ENCODE measurements around the gene PUM2. TPM values are rescaled to one million over a fixed set of nuclear protein-coding genes. Genes with fewer than 3 reads are reported as not detected.

The PUM2 gene
- total and polyA plus RNA-seq, 2 of the 13 experiments (the other 11 are each of a cell fraction or from before 2014, with no cell fraction given), result 69.6 to 69.8 TPM

DNA sequence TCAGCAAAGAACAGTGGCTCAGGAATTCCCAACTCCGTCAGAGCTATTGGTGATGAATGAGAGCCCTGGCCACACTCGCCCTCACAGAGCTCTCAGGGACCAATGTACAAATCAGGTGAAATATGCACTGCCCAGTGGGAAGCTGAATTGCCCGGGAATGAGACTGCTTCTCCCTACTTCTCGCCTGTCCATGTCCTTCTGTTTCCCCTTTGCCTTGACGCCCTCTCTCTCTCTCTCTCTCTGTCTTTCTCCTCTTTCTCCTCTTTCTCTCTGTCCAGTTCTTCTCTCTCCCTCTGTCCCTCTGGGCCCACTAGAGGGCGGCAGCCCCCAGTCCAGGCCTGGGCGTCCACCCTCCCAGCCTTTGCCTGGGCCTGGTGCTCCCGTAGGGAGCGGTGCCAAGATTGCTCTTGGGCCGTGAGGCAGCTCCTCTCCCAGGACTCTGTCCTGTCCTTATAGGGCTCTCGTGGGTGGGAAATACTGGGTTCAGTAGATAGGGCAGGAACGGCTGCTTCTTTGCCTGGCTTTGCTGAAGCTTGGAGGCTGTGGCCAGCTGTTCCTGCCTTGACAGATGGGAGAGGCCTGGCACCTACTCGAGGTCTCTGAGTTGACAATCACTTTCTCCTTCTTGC is 28.4 kb upstream of the PUM2 start (continued):
- TF ChIP-seq, protein P1, sequence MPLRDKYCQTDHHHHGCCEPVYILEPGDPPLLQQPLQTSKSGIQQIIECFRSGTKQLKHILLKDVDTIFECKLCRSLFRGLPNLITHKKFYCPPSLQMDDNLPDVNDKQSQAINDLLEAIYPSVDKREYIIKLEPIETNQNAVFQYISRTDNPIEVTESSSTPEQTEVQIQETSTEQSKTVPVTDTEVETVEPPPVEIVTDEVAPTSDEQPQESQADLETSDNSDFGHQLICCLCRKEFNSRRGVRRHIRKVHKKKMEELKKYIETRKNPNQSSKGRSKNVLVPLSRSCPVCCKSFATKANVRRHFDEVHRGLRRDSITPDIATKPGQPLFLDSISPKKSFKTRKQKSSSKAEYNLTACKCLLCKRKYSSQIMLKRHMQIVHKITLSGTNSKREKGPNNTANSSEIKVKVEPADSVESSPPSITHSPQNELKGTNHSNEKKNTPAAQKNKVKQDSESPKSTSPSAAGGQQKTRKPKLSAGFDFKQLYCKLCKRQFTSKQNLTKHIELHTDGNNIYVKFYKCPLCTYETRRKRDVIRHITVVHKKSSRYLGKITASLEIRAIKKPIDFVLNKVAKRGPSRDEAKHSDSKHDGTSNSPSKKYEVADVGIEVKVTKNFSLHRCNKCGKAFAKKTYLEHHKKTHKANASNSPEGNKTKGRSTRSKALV (CRISPR knock-in tag; IDR thresholded peaks at IDR 0.05), result no peak
- TF ChIP-seq, protein P2, sequence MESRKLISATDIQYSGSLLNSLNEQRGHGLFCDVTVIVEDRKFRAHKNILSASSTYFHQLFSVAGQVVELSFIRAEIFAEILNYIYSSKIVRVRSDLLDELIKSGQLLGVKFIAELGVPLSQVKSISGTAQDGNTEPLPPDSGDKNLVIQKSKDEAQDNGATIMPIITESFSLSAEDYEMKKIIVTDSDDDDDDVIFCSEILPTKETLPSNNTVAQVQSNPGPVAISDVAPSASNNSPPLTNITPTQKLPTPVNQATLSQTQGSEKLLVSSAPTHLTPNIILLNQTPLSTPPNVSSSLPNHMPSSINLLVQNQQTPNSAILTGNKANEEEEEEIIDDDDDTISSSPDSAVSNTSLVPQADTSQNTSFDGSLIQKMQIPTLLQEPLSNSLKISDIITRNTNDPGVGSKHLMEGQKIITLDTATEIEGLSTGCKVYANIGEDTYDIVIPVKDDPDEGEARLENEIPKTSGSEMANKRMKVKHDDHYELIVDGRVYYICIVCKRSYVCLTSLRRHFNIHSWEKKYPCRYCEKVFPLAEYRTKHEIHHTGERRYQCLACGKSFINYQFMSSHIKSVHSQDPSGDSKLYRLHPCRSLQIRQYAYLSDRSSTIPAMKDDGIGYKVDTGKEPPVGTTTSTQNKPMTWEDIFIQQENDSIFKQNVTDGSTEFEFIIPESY (CRISPR knock-in tag; IDR thresholded peaks at IDR 0.05), result no peak
- TF ChIP-seq ZNF207 (IDR thresholded peaks at IDR 0.05; ENCODE audit: borderline replicate concordance) (no peak), ZNF264 (CRISPR knock-in tag; IDR thresholded peaks at IDR 0.05) (0 out of 2 replicates have a peak, but pooled peaks have one; percentile 19), TOE1 (CRISPR knock-in tag; IDR thresholded peaks at IDR 0.05) (no peak), MED13 (CRISPR knock-in tag; IDR thresholded peaks at IDR 0.05) (no peak), FOSL2 (CRISPR knock-in tag; IDR thresholded peaks at IDR 0.05) (peak; percentile 54; the same call in 1 of the 2 replicates), CCDC6 (CRISPR knock-in tag; IDR thresholded peaks at IDR 0.05) (peak; percentile 93), GATA4 (IDR thresholded peaks at IDR 0.05; ENCODE audit: borderline replicate concordance, low read depth) (no peak), ZNF160 (CRISPR knock-in tag; IDR thresholded peaks at IDR 0.05) (no peak), ZNF558 (CRISPR knock-in tag; IDR thresholded peaks at IDR 0.05; ENCODE audit: borderline replicate concordance) (no peak)
- TF ChIP-seq, protein P3, sequence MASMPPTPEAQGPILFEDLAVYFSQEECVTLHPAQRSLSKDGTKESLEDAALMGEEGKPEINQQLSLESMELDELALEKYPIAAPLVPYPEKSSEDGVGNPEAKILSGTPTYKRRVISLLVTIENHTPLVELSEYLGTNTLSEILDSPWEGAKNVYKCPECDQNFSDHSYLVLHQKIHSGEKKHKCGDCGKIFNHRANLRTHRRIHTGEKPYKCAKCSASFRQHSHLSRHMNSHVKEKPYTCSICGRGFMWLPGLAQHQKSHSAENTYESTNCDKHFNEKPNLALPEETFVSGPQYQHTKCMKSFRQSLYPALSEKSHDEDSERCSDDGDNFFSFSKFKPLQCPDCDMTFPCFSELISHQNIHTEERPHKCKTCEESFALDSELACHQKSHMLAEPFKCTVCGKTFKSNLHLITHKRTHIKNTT (CRISPR knock-in tag; IDR thresholded peaks at IDR 0.05), result no peak
- TF ChIP-seq, protein P4, sequence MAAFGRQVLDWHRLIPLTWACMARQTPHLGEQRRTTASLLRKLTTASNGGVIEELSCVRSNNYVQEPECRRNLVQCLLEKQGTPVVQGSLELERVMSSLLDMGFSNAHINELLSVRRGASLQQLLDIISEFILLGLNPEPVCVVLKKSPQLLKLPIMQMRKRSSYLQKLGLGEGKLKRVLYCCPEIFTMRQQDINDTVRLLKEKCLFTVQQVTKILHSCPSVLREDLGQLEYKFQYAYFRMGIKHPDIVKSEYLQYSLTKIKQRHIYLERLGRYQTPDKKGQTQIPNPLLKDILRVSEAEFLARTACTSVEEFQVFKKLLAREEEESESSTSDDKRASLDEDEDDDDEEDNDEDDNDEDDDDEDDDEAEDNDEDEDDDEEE (CRISPR knock-in tag; IDR thresholded peaks at IDR 0.05), result no peak
- TF ChIP-seq, protein P5, sequence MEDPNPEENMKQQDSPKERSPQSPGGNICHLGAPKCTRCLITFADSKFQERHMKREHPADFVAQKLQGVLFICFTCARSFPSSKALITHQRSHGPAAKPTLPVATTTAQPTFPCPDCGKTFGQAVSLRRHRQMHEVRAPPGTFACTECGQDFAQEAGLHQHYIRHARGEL (CRISPR knock-in tag; IDR thresholded peaks at IDR 0.05), result no peak
- TF ChIP-seq, protein P6, sequence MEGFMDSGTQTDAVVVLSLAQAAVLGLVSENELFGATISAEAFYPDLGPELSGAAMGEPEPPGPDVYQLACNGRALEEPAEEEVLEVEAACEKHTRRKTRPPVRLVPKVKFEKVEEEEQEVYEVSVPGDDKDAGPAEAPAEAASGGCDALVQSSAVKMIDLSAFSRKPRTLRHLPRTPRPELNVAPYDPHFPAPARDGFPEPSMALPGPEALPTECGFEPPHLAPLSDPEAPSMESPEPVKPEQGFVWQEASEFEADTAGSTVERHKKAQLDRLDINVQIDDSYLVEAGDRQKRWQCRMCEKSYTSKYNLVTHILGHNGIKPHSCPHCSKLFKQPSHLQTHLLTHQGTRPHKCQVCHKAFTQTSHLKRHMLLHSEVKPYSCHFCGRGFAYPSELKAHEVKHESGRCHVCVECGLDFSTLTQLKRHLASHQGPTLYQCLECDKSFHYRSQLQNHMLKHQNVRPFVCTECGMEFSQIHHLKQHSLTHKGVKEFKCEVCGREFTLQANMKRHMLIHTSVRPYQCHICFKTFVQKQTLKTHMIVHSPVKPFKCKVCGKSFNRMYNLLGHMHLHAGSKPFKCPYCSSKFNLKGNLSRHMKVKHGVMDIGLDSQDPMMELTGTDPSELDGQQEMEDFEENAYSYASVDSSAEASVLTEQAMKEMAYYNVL (CRISPR knock-in tag; IDR thresholded peaks at IDR 0.05; ENCODE audit: borderline replicate concordance), result peak; percentile 98
